HG03571 (cell line): ENCODE measurements around the gene SMG6.

ENCODE experiments used
- ATAC-seq: cut with Tn5 transposase; IDR thresholded peaks from one replicate; pipeline ENCODE4 v1.9.1; 2021; ENCODE audit not compliant: unreplicated experiment

SMG6 gene

DNA sequence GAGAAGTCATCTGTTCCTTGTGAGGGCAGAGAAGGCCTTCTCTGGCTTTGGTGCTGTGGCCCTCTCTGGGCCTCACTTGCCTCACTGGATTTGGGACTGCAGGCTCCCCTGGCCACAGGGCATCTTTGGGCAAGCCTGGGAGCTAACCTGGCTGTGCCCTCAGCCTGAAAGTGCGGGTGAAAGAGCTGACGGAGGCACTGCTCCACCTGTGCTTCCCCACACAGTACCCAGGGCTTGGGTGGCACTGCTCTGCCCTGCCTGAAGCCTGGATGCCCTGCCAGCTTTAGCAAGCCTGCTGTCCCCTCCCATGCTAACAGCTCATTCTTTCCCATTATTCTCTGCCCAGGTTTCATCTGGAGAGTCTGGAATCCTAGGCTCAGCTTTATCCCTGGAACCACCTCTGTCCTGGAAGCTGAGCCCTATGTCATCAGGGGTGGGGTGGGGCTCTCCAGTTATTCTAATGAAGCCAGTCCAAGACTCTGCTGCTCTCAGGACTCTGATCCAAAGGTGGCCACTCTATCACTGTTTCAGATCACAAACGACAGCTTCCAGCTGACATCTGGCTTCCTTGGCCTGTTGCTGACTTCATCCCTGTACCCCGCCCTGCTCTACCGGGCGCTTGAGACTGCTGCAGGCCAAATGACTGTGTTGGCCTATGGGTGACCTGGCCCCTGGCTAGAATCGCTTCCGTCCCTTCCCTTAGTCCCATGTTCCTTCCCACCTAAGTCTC is 219.4 kb downstream of the SMG6 start:
- ATAC-seq, result no peak

DNA sequence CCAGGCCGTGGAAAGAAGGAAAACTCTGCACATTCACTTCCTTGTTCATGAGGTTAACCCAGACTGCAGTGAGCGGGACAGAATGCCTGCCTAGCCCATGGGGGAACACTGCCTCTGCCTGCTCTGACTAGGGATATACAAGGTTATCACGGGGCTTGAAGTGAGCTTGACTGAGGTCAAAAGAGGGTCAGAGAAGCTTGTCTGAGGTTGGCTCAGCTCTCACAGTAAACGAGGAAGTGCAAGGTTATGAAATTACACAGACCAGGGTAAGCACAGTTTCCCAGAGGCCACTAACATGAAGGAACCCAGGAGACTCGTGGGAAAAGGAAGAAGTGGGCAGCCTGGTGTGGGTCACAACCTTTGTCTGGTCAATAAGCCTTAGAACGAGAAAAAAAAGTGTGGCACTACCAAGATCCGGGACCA is 220.0 kb downstream of the SMG6 start:
- no peak for ATAC-seq

DNA sequence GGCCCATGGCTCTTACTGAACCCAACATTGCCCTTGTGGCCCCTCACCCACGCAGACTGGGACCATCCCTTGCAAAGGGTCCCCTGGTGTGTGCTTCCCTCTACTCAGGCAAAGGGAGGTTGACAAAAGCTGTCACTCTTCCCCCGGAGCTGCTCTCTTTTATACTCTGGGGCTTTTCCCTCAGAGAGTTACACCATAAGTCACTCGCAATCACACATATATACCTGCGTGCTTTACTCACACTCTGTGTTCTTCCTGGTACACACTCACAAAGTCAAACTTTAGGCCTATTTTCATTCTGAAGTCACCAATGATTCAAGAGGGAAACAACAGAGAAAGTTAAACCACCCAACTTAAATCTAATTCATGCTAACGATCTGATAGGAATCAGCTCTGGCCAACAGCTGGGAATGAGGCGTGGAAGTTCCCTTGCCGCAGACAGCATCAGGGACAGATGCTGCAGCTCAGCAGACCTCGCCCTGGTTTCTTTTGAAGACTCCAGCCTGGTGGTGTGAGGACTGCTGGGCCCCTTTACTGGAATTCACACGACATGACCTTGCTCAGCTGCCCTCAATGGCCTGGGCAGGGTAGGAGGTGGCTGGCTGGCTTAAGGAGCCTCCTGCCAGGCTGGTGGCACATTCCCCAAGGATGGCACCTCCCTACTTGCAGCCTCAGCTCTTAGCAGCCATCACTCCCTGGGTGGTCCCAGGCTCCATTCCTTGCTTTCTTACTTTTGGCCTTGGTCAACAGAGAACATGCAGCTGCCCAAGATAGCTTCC is 221.4 kb downstream of the SMG6 start:
- no peak for ATAC-seq

DNA sequence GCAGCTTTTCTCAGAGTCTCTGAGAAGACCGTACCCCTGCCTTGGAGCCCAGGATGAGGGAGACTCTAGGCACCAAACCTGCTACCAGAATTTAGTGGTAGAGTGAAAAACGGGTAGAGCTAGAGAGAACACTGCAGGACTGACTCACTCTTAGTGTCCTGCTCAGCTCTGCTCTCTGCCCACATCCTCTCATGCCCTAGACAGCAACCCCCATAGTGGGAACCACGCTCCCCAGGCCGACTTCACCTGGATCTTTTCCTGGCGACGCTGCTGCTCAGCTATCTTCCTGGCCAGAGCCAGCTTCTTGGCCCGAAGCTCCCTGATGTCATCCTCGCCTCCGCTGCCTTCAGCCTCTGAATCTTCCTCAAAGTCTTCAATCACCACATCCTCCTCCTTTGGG is 222.0 kb downstream of the SMG6 start:
- ATAC-seq, result no peak

DNA sequence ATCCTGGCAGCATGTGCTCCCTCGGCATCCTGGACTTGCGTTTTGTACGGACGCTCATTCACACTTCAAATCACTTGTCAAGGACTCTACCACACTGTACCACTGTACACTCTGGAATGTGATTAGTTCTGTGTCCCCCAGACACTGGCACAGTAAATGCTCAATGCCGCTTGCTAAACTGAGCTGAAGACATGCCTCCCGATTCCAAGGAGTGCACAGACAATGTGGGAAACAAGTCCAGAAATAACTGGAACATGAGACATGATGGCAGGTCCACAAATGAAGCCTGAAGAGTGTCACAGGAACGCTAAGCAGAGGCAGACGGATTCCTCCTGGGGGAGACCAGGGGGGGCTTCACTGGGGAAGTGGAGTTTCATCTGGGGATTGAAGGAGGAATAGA is 226.5 kb downstream of the SMG6 start:
- ATAC-seq, result no peak

DNA sequence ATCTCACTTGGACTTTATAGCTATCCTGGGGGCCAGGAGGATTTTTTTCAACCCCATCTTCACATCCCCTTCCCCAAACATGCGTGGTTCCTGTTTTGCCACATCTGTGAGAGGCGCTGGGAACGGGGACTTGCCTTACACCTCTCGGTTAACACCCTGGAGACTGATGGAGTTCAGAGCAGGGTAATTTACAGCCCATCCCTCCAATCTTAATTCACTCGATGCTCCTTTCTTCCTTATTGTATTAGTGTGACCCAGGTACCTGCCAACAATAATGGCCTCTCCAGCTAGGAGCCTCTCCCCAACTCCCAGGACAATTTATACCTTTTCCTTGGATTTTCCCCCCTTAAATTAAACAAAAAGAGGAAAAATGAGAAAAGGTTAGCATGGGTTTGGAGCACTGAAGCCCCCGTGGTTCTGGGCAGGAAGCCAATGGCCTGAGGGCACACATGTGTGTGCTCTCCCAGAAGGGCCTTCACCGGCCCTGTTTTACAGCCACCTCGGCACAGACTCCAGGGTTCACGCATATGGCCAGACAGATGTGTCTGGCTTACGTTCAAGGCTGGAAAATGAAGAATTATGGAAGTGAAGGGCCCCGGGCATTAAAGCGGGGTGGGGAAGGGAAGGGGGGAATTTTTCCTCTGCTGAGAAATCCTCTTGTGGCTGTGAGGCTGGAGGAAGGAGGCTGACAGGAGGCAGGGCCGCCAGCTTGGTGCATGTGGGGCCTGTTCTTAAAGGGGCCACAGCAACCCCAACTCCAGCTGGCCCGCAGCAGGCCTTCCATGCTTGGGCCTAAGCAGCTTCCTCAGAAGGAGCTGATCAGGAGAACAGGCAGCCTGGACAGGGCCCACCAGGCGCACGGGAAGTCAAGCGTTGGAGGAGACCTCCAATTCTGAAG is 227.2 kb downstream of the SMG6 start:
- ATAC-seq, result no peak

DNA sequence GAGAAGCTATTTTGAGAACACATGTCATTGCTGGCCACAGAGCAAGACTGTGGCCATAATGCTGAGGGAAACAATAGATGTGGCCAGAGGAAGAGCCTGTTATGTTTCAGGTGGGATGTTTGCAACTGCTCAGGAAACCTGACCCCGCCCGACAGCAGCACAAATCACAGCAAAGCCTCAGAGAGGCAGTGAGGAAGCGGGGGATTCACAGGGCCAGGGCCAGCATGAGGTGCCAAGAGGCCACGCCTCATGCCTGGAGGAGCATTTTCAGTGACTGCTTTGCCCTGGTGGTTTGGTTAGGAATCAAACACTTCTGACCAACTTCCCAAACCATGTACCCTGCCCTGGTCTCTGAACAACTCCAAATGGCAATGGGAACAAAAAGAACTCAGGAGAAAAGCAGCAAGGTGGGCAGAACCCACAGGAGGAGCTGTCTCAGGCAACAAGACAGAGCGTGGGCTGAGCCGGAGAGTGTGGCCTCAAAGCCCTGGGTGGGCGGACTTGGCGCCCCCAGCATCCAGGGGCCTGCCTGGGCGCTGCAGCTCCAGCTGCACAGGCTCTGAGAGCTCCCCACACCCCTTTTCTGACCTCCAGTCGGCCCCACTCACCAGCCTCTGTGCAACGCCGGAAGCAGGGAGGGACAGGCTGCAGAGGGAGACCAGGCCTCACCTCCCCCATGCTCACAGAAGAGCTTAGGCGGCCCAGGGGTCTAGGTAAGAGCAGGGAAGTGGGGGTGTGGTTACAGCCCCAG is 228.1 kb downstream of the SMG6 start:
- no peak for ATAC-seq

DNA sequence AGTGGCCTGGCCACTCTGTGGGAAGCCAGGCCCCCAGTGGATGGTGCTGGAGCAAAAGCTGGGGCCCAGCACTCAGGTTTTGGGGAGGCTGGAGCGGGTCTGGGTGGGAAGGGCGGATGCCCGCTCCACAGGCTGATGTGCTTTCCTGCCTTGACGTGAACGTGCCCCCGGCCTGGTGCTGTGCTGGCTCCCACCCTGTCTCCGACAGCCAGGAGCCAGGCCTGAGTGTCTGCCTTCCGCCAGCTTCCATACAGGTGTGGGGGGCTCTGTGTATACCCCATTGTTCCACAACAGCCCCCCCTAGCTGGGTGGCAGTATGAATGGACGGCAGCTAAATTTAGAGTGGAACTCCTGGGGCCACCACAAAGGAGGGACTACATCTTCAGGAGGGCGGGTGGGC is 228.7 kb downstream of the SMG6 start:
- ATAC-seq, result no peak

DNA sequence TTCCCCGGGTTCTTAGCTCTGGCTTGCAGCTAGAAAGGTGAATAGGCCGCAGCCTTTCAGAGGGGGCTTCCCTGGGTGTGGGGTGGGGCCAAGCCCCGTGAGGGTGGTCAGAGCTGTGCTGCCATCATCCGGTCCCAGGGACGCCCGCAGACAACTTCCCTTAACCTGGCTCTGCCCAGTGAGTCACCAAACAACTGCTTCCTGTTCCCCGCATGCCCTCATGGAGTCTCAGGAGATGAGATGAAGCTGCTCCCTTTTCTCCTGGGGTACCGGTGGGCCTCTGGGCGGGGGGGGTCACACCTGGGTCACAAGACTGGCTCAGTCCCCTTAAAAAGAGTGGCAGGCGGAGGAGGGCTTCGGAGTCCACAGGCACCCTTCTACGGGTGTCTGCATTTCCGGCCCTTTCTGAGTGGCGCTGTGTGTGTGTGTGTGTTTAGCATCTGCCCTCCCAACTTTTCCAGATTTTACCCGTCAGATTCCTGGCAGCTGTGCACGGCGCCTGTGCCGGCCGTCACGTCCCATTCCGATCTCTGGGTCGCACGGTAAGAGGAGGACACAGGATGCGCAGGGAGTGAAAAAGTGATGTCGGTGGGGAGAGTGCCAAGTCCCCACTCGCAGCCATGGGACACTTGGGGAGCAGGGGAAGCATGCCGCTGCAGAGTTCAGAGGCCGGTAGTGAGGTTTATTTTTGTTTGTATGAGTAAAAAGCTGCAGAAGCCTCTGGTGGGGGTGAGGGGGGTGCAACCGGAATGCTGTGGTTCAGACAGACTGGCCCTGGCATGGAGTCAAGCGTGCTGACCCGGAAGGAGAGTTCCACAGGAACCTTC is 231.9 kb downstream of the SMG6 start:
- no peak for ATAC-seq

DNA sequence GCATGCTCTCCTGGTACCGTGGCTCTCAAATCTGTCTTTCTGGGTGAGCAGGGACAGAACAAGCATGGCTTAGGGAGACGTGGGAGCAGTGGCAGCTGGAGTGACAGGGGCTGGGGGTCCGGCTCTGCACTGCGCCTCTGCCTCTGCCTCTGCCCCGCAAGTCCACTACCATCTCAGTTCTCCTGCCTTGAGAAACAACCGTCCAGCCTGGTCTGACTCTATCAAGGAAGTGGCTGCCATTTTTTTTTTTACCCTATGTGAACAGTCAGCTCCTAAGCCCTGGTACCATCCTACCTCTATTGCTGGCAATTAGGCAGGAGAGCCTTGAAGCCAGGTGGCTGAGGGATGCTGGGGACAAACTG is 232.6 kb downstream of the SMG6 start:
- no peak for ATAC-seq

DNA sequence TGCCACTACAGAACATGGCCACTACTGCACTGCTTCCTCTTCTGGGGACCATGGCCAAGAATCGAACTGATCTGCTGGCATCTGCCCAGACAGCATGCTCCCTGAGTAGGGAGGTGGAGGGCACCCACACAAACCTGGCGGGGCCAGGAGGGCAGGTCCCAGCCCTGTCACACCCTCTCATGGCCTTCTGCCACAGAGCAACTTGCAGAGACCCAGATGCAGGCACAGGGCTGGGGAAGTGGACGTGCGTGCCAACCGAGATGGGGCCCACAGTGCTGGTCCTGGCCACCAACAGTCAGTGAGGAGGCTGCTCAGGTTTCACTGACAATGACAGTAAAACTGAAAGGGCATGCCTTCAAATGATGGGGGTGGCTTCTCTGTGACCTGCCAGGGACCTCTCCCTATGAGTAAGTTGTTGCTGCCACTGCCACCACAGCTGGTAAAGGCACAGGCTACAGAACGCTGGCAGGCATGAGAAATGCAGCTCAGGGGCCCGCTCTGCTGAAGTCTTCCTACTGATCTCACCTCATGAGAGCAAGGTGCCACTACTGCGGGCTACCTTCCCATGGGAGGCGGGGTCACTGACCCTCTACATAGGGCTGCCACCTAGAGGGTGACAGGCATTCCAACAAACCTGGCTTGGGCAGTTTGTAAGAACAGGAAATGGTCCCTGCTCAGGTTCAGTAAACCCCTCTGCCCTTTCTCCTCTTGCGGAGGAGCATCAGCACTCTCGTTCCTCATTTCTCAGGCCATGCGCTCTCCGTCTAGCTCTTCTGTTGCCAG is 233.2 kb downstream of the SMG6 start:
- peak; percentile 75 for ATAC-seq

DNA sequence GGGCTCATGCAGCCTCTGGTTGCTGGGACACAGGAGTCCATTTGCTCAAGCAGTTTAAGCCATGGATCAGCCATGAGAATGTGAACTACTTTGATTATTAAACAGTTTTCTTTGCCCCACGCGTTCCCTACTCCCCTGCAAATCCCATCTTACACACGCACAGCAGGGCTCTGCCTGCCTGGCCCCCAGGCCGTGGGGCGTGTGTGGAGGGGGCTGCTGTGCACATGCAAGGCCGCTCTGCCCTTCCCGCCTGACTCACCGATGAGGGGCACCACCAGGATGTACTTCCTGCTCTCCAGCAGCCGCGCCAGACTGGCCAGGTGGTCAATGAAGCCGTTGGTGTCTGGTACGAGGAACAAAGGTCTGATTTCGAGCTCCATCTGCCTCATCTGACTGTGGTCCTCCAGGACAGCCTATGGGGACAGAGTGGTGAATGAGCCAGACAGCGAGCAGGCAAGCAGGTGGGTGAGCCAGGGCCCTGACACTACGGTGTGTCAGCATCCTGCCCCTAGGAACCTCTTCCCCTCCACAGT is 235.0 kb downstream of the SMG6 start:
- no peak for ATAC-seq

DNA sequence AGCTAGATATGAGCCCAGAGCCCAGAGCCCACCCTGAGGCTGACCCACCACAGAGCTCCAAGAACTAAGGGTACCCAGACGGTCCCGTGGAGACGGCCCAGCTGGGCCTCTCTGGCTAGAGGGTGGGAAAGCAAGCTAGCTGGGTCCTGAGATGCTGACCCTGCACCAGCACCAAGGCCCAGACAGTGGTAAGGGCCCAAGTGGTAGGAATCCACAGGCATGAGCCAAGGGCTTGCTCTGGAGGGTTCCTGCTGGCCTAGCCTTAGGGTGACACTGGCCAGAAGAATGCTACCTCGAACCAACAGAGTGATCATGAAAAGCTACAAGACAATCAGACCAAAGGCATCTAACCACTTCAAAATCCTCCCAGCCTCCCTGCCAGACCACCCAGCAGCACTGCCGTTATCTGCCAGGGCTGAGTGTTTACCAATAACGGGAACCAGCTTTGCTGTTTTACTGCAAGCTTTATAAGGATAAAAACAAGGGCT is 235.5 kb downstream of the SMG6 start:
- ATAC-seq, result no peak

DNA sequence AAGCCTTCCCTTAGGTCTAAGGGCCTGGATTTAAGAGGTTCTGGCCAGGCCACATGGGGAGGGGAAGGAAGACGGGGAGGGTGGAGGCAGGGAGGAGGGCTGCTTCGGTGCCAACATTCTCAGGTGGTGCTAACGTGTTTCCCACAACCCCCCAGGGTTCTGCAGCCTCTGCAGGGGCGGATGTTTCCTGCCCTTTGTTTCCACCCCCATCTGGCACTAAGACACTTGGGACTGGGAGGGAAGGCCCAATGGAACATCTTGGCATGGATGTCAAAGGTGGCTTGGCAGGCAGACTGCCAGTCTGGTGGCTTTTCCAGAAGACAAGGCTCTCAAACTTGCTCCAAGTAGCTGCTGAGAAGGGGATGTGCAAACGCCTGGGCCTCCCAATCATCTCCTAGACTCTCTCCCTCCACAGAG is 236.0 kb downstream of the SMG6 start:
- no peak for ATAC-seq

DNA sequence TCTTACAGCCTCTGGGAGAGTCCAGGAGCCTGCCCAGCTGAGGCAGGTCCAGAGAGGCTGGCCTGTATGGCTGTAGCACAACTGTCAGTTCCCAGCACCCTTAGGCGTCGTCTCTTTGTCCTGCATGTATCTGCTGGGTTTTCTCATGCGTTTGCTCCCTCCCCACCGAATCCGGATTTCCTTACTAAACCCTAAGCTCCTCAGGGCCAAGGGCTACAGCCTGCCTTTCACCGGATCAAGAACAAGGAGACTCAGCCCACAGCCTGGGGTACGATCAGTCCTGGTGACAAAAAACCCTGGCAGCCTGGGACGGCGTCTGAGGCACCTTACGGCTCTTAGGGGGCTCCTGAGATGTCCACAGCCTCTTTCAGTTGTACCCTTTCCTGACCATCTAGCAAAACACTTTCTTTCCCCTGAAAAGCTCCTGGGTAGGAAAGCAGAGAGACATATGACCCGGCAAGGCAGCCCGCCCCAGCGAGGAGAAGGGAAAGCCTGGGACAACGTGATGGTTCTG is 236.5 kb downstream of the SMG6 start:
- no peak for ATAC-seq

DNA sequence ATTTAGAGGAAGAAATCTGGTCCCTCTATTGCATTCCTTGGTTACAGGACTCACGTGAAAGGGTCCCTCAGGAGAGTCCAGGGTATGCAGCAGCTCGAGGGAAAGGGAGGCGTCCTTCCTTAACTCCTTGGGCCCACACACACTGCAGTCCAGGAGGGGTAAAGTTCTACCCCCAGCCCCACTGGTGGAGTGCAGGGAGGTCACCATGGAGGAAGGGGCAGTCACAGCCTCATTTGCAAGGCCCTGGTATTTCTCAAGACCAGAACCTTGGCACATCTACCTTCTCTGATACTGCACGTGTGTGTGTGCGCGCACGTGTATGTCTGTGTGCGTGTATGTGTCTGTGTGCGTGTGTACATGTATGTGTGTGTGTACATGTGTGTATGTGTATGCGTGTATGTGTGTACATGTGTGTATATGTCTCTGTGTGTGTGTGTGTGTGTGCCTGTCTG is 237.6 kb downstream of the SMG6 start:
- no peak for ATAC-seq

DNA sequence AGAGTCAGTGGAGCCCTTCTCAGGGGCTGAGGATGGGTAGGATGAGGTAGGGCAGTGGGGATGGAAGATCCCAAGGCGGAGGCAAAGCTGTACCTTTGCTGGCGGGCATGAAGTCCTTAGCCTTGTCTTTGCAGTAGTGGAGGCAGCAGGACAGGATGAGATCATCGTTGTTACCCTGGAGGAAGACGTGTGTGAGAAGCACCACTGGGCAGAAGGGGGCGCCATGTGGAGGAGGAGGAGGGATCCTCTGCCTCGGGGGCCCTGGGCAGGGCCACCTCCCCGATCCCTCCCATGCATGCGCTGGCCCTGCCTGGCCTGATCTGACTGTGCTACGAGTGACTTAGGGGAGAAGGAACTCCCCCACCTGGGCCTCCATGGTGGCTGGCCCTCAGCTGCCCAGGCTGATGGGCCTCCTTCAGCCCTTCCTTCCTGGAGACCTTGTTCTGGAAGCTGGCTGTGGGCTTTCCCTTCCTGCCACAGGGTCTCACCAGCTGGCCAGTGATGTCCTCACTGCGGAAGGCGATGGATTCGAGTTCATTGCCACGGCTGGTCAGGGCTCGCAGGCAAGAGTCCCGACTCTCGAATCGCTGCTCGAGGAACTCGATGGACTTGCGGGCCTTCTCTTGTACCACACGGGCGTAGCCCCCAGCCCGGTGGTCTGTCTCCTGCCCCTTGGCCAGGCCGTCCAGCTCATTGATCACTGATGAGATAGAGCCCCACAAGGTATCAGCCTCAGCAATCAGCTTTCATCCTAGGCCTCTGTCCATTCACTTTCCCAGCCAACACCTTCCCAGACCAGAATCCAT is 238.4 kb downstream of the SMG6 start:
- ATAC-seq, result no peak

DNA sequence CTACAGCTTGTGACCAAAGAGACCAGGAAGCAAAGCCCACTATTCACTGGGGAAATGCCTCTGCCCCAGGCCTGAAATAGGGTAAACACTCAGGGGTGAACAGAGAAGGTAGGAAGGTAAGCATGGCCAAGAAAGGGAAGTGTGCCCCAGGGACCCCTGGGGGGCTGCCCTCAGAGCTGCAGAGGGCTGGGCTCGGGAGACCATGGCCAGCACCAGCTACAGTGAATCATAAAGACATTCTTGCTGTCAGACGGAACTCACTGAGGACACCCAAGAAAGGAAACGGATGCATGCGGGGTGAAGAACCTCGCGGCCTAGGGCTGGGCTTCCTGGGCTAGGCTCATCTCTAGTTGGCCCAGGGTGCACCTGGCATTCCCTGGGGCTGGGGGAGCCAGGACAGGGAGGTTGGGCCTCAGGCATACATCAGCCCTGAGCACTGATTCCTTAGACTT is 239.0 kb downstream of the SMG6 start:
- ATAC-seq, result no peak
